ENCODE results near the gene KCNK17.

Gene KCNK17

DNA sequence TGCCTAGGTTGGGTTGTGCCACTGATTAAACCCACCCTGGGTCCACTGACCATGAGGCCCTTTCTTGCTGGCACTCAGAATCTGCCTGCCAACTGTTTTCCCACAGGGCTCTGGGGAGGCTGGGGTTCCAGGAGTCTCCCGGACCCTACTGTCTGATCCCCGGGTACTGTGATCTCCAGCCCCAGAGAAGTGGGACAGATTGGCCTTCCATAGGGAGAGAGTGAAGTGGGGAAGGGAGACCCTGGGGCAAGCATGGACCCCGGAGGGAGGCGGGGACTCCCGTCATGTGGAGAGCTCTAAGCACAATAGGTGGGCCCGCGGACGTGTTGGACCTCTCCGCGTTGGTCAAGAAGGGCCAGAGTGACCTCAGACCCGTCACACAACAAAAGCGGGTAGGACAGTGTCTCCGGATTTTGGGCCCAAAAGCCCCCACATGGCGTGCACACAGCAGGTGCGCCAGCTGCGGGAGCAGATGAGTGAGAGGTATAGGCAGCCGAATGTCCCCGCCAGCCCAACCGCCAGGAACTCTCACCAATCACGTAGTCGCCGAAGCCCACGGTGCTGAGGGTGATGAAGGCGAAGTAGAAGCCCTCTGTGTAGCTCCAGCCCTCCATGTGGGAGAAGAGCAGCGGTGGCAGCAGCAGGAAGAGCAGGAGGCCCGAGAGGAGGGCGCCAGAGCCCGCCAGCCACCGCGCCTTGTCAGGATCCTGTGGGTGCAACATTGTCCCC is 10.6 kb downstream of the KCNK17 start:
- H3K27ac Mint-ChIP-seq, result no peak overlapping the region
- peaks cover 5 to 9% of the 10 kb centered on the region in 2 donors for H3K4me1 Mint-ChIP-seq (ENCODE audit: low read depth in 2 of 2)
- H3K27me3 Mint-ChIP-seq, result peaks cover 9 to 28% of the 10 kb centered on the region in 2 donors
- H3K4me3 Mint-ChIP-seq, result no peak overlapping the region
- ATAC-seq (replicated peaks) (no peak), DNase-seq (no peak)
- H3K9me3 Mint-ChIP-seq, result no peaks in the 10 kb centered on the region
- H3K36me3 Mint-ChIP-seq (ENCODE audit: insufficient read depth), result no peaks in the 10 kb centered on the region

DNA sequence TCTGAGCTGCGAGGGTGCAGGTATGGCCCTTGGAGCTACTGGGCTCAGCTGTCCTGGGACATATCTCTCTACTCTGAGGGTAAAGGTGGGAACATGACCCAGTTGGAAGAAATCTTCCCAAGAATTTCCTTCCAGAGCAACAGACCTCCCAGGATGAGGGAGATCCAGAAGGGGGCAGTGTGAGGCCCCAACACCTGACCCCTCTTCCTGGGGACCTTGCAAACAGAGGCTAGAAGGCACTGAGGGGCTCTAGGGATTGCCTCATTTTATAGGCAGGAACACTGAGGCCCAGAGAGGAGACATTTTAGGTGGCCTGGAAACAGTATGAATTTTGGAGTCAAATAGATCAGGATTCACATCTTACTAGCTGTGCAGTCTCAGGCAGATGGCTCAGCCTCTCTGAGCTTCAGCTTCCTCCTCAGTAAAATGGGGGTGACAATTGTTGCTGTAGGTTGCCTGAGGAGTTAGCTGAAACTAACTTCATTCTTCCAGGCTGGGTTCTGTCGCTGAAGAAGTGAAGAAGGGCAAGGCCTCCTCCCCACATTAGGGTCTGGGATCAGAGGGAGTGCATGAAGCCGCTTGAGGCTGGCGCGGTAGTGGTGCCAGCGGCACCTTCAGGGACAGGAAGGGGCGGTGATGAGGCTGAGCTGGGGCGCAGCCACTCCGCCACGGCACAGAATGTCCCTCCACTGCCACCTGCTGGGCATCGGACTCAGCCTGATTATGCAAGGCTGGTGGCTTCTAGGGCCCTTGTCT is 11.4 kb downstream of the KCNK17 start:
- Mint-ChIP-seq H3K4me3 (peak overlapping the region; percentile 55 to 64), H3K4me1 (ENCODE audit: low read depth in 2 of 2) (peaks cover 5 to 9% of the 10 kb centered on the region in 2 donors), H3K9me3 (no peaks in the 10 kb centered on the region), H3K27me3 (peaks cover 9 to 28% of the 10 kb centered on the region in 2 donors), H3K27ac (no peak overlapping the region), H3K36me3 (ENCODE audit: insufficient read depth) (no peaks in the 10 kb centered on the region)
- DNase-seq (peak; percentile 81 to 89 (median 82)), ATAC-seq (replicated peaks) (peak; percentile 99)

DNA sequence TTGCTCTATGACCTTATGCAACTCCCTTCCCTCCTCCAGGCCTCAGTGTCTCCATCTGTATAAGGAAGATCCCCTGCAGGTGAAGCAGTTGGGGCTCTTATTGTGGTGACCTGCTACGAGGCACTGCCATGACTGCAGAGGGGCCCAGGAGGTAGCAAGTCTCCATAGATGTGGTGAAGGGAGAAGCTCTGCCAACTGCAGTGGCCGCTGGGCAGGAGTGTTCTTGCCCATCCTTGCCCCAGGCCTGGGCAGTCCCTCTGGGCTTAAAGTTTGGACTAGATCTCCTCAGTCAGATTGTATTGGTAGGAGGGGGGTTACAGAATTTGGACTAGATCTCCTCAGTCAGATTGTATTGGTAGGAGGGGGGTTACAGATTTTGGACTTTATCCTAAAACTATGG is 12.2 kb downstream of the KCNK17 start:
- Mint-ChIP-seq H3K4me1 (ENCODE audit: low read depth in 2 of 2) (peaks cover 5 to 9% of the 10 kb centered on the region in 2 donors), H3K27me3 (peaks cover 9 to 28% of the 10 kb centered on the region in 2 donors), H3K27ac (no peak overlapping the region), H3K4me3 (no peak overlapping the region), H3K9me3 (no peaks in the 10 kb centered on the region), H3K36me3 (ENCODE audit: insufficient read depth) (no peaks in the 10 kb centered on the region)
- ATAC-seq (replicated peaks) (no peak), DNase-seq (no peak)

DNA sequence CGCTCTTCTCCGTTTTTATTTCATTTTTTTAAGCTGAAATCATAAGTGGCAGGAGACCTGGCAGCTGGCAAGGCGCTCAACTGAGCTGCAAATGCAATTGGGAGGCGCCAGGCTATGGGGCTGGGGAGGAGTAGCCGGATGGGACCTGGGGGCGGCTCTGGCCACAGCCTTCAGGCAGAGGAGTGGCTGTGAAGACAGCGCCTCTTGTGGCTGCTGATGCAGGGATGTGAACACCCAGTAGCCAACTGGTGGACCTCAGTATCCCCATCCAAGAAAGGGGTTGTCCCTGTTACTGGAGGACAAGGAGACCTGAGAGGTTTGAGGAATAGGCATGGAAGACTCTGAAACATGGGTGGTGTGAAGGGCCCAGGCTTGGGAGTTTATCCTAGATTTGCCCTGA is 12.6 kb downstream of the KCNK17 start:
- DNase-seq, result no peak
- ATAC-seq (replicated peaks), result no peak
- Mint-ChIP-seq H3K4me1 (ENCODE audit: low read depth in 2 of 2) (peaks cover 5 to 9% of the 10 kb centered on the region in 2 donors), H3K27ac (no peak overlapping the region), H3K9me3 (no peaks in the 10 kb centered on the region), H3K27me3 (peaks cover 9 to 28% of the 10 kb centered on the region in 2 donors), H3K36me3 (ENCODE audit: insufficient read depth) (no peaks in the 10 kb centered on the region), H3K4me3 (no peak overlapping the region)

DNA sequence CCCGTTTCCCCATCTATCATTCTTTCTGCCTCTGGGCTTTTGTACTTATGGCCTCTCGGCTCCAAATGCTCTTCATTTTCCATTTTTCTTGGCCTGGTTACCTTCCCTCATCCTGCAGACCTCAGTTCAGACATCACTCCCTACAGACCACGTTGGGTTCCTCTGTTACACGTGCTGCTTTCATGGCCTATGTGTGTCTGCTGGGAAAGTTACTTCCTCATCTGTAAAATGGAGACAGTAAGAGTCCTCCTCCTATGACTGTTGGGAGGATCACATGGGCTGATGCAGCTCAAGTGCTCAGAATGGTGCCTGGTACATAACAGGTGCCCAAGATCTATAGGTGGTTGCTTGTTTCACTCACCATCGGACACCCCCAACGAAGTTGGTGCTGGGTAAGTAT is 13.5 kb downstream of the KCNK17 start:
- Mint-ChIP-seq H3K4me3 (no peak overlapping the region), H3K9me3 (no peaks in the 10 kb centered on the region), H3K27me3 (peaks cover 9 to 34% of the 10 kb centered on the region in 2 donors), H3K36me3 (ENCODE audit: insufficient read depth) (no peaks in the 10 kb centered on the region), H3K27ac (no peak overlapping the region), H3K4me1 (ENCODE audit: low read depth in 2 of 2) (peaks cover 5 to 9% of the 10 kb centered on the region in 2 donors)
- ATAC-seq (replicated peaks) (no peak), DNase-seq (no peak)

DNA sequence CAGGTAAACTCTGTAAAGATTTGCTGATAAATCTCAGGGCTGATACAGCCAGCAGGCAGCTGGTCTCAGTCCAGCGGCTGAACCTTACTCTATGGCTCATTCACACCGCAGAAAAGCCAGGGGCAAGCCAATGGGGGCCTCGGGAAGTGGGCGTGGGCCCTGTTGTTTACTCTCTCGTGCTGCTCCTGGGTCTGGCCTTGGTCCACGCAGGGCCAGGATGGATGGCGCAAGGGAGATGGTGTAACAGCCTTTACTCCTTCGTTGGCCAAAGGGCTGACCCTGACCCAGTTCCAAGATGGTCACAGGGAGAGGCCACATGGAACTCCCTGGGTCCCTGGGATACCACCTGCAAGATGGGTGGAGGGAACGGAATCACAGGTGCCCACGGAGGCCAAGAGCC is 16.2 kb downstream of the KCNK17 start:
- Mint-ChIP-seq H3K27me3 (peaks cover 9 to 60% of the 10 kb centered on the region in 2 donors), H3K4me3 (no peak overlapping the region), H3K4me1 (ENCODE audit: low read depth in 2 of 2) (peaks cover 4 to 8% of the 10 kb centered on the region in 2 donors), H3K9me3 (no peaks in the 10 kb centered on the region), H3K27ac (no peak overlapping the region), H3K36me3 (ENCODE audit: insufficient read depth) (no peaks in the 10 kb centered on the region)
- ATAC-seq (replicated peaks) (no peak), DNase-seq (no peak)

DNA sequence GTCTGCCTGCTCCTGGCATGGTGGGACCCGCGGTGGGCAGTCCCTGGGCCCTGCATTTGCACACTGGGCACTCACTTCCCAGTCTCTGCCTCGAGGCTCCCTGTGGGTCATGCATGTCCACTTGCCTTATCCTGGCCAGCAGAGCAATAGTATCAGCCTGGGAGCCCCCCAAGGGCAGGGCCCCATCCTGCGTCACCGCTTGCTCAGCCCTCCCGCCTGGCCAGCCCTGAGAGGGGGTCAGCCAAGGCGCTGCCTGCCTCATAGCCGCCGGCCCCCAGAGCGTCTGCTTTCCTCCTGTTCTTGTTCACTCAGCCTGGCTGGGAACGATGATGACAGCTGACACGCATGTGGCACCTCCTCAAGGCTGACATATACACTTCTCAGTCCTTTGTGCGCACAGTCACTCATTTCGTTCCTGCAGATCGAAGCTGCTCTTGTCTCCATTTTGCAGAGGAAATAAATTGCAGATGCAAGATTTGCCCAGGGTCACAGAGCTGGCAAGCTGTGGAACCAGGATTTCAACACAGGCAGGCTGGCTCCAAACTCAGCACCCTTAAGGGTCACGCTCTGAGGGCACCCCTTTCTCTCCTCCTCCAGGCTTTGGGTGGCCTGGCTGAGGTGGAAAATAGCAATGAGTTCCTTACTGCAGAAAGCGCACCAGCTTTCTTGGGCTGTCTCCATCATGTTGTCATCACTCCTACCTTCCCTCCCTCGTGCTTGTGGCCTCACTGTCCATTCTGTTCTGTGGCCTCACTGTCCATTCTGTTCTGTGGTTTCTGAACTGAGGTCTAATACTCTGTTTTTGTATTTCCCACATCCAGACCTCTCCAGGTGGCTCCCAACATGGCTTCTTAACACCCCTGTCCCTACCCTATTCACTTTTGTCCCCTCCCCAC is 17.2 kb downstream of the KCNK17 start:
- no peak overlapping the region for H3K27ac Mint-ChIP-seq
- H3K4me1 Mint-ChIP-seq (ENCODE audit: low read depth in 2 of 2), result no peaks in the 10 kb centered on the region
- H3K27me3 Mint-ChIP-seq, result peaks cover 9 to 65% of the 10 kb centered on the region in 2 donors
- no peaks in the 10 kb centered on the region for H3K9me3 Mint-ChIP-seq
- no peak overlapping the region for H3K4me3 Mint-ChIP-seq
- H3K36me3 Mint-ChIP-seq (ENCODE audit: insufficient read depth), result no peaks in the 10 kb centered on the region
- no peak for DNase-seq
- ATAC-seq (replicated peaks), result no peak

DNA sequence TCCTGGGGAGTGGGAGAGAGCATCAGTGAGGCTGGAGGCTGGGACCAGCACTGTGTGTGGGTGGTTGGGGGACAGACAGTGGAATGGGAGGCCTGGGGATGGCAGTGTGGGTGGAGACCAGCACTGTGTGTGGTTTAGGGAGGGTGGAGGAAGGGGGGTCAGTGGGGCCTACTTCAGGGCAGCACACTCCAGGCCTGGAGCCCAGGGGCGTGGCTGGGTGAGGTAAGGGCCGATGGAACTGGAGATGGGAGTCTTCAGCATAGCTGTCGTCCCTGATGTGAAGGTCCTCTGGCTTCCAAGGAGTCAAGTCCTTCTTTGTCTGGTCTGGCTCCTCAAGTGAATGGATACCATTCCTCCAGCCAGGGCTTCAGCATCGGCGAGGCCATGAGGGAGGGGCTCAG is 18.6 kb downstream of the KCNK17 start:
- no peaks in the 10 kb centered on the region for H3K4me1 Mint-ChIP-seq (ENCODE audit: low read depth in 2 of 2)
- DNase-seq, result no peak

DNA sequence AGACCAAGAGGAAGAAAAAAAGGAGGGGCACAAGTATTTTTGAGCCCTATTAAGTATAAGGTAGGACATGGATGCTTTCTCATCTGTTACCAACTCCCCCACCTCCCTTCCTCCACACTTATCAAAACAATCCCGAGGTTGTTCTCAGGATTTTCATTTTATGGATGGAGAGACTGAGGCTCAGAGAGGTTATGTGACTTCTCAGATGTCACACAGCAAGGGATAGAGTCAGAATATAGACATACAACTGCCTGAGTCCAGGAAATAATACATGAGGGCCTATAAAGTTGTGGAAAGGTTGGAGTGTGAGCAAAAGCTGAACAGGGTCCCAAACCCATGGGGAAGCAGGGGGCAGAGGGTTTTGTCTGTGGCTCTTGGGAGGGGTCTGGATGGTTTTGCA is 19.3 kb downstream of the KCNK17 start:
- ATAC-seq (replicated peaks) (no peak), DNase-seq (no peak)
- Mint-ChIP-seq H3K27me3 (peaks cover 0 to 51% of the 10 kb centered on the region in 2 donors), H3K4me1 (ENCODE audit: low read depth in 2 of 2) (no peaks in the 10 kb centered on the region), H3K27ac (no peak overlapping the region), H3K9me3 (no peaks in the 10 kb centered on the region), H3K36me3 (ENCODE audit: insufficient read depth) (no peaks in the 10 kb centered on the region), H3K4me3 (no peak overlapping the region)

More for the DNA sequence above, 18.6 kb downstream of the KCNK17 start:
- no peak for ATAC-seq (replicated peaks)
- Mint-ChIP-seq H3K4me3 (no peak overlapping the region), H3K9me3 (no peaks in the 10 kb centered on the region), H3K27me3 (peaks cover 4 to 57% of the 10 kb centered on the region in 2 donors), H3K27ac (no peak overlapping the region), H3K36me3 (ENCODE audit: insufficient read depth) (no peaks in the 10 kb centered on the region)

DNA sequence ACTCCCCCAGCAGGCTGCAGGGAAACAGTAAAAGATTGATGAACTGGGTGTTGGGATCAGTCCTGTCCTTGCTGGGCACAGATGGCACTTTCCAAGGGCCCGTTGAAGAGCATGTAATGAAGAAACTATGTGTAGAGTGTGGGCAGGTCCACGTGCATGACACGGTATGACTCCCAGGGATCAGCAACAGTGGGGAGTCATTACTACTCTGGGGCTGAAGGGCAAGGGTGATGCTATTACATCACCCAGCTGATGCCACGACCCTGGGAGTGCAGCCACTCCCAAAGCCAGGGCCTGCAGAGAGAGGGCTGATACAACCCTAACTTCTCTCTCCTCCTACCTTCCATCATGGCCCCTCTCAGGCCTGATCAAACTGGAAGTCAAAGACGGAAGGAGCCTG is 20.1 kb downstream of the KCNK17 start:
- Mint-ChIP-seq H3K4me1 (ENCODE audit: low read depth in 2 of 2) (no peaks in the 10 kb centered on the region), H3K36me3 (ENCODE audit: insufficient read depth) (no peaks in the 10 kb centered on the region), H3K27ac (no peak overlapping the region), H3K27me3 (peaks cover 0 to 43% of the 10 kb centered on the region in 2 donors), H3K4me3 (no peak overlapping the region), H3K9me3 (no peaks in the 10 kb centered on the region)
- ATAC-seq (replicated peaks) (no peak), DNase-seq (no peak)

DNA sequence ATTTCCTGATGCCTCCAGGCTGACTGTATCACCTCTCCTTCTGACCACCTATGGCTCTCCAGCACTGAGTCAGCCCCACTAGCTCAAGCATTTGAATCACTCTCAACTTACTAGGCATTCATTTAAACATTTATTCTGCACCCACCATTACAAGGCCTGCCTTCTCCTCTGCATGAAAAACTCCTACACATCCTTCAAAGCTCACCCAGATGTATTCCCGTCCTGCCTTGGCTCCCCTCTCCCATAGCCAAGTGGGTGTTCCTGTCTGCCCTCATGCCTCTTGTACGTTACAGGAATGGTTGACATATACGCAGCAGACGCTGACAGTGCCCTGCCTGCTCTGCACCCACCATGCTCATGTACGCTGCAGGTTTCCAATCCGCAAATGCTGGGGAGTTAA is 21.6 kb downstream of the KCNK17 start:
- peaks cover 0 to 2% of the 10 kb centered on the region in 2 donors for H3K4me1 Mint-ChIP-seq (ENCODE audit: low read depth in 2 of 2)
- H3K4me3 Mint-ChIP-seq, result no peak overlapping the region
- H3K36me3 Mint-ChIP-seq (ENCODE audit: insufficient read depth), result no peaks in the 10 kb centered on the region
- no peaks in the 10 kb centered on the region for H3K9me3 Mint-ChIP-seq
- H3K27ac Mint-ChIP-seq, result no peak overlapping the region
- ATAC-seq (replicated peaks), result no peak
- H3K27me3 Mint-ChIP-seq, result peaks cover 6 to 37% of the 10 kb centered on the region in 2 donors
- DNase-seq, result no peak

DNA sequence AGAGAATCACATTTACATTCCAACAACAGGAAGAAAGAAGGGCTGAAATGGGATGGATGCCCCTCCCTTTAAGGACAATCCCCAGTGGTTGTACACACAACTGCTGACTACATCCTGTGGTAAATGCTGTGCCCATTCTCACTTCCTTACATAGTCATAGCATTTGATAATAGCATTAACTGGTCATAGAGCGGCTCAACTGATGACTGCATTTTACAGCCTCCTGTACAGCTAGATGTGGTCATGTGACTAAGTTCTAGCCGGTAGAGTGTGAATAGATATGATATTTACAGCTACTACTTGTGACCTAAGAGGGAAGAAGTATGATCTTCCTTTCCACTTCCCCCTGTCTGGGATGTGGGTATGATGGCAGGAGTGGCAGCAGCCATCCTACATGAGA is 24.7 kb downstream of the KCNK17 start:
- ATAC-seq (replicated peaks) (no peak), DNase-seq (no peak)
- Mint-ChIP-seq H3K9me3 (no peaks in the 10 kb centered on the region), H3K4me3 (no peak overlapping the region), H3K27ac (no peak overlapping the region), H3K36me3 (ENCODE audit: insufficient read depth) (no peaks in the 10 kb centered on the region), H3K4me1 (ENCODE audit: low read depth in 2 of 2) (peaks cover 0 to 2% of the 10 kb centered on the region in 2 donors), H3K27me3 (peaks cover 11 to 19% of the 10 kb centered on the region in 2 donors)

DNA sequence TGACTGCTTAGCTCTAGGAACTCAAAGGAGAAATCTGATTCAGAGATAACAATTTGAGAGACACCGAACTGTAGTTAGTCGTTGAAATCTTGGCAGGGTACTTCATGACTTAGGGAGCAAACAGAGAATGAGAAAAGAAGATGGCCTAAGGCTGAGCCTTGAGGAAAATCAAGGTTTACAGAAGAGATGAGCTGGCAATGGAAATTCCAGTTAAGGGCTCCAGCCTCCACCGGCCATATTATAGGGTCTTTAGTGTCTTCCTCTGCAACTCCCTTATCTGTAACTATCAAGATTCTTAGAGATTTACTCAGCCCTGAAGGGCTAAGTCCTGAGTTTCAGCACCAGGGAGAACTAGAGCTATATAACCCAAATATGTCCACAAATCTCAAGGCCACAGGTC is 26.6 kb downstream of the KCNK17 start:
- H3K4me3 Mint-ChIP-seq, result no peak overlapping the region
- H3K27ac Mint-ChIP-seq, result no peak overlapping the region
- ATAC-seq (replicated peaks), result no peak
- H3K36me3 Mint-ChIP-seq (ENCODE audit: insufficient read depth), result no peaks in the 10 kb centered on the region
- peaks cover 0 to 2% of the 10 kb centered on the region in 2 donors for H3K4me1 Mint-ChIP-seq (ENCODE audit: low read depth in 2 of 2)
- DNase-seq, result no peak
- H3K27me3 Mint-ChIP-seq, result peaks cover 9 to 11% of the 10 kb centered on the region in 2 donors
- no peaks in the 10 kb centered on the region for H3K9me3 Mint-ChIP-seq

Data from effector memory CD8-positive, alpha-beta T cell (primary cell).